ENCODE results near the gene NBPF1.
"Not testable (repeated sequence)": the region's sequence is repeated elsewhere in the genome, so short reads cannot be mapped to it uniquely, and the experiment has no call there.

DNA sequence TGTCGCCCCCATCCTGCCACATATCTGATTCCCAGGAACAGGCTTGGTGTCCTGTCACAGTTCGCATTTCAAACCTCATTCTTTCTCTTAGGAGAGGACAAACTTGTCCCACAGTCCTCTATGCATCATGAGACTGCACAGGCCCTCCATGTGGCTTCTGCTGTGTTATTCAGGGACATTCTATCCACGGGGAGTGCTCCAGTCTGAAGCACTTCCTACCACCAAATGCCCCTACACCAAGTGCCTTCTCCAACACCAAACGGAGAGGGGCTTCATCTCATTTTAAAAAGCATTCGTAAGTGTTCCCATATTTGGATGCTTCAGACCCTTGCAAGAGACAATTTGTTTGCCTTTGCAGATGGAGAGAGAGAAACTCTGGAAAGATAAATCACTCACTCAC, 25.3 kb downstream of the NBPF1 start:
- TF ChIP-seq, protein P1, sequence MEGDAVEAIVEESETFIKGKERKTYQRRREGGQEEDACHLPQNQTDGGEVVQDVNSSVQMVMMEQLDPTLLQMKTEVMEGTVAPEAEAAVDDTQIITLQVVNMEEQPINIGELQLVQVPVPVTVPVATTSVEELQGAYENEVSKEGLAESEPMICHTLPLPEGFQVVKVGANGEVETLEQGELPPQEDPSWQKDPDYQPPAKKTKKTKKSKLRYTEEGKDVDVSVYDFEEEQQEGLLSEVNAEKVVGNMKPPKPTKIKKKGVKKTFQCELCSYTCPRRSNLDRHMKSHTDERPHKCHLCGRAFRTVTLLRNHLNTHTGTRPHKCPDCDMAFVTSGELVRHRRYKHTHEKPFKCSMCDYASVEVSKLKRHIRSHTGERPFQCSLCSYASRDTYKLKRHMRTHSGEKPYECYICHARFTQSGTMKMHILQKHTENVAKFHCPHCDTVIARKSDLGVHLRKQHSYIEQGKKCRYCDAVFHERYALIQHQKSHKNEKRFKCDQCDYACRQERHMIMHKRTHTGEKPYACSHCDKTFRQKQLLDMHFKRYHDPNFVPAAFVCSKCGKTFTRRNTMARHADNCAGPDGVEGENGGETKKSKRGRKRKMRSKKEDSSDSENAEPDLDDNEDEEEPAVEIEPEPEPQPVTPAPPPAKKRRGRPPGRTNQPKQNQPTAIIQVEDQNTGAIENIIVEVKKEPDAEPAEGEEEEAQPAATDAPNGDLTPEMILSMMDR (IDR thresholded peaks at IDR 0.05), result not testable (repeated sequence)
- TF ChIP-seq ZFX (IDR thresholded peaks at IDR 0.05; ENCODE audit: borderline replicate concordance), result not testable (repeated sequence)

All from 22Rv1 (cell line).